ENCODE results near the gene RAI1. TPM values are rescaled to one million over a fixed set of nuclear protein-coding genes. Genes with fewer than 3 reads are reported as not detected.

Gene RAI1
- total RNA-seq, 1 experiment from 2014 or later = 12.7 TPM

GRCh38 chr17:17650959-17651358 is 30.3 kb upstream of the RAI1 start:
- H3K4me1 ChIP-seq (replicated peaks) = peaks cover 13% of the 10 kb centered on the region
- H3K27ac ChIP-seq = no peak overlapping the region
- DNase-seq (ENCODE audit: low read depth in 1 of 2, low spot score in 2 of 2) = no peak
- no peaks in the 10 kb centered on the region for H3K27me3 ChIP-seq (replicated peaks)
- H3K36me3 ChIP-seq = no peaks in the 10 kb centered on the region
- H3K4me3 ChIP-seq = no peak overlapping the region
- H3K9me3 ChIP-seq (replicated peaks) = peaks cover 4% of the 10 kb centered on the region; the same call in 1 of the 2 replicates

- no peak for DNase-seq (ENCODE audit: low read depth in 1 of 2, low spot score in 2 of 2)
- Histone ChIP-seq H3K27me3 (replicated peaks) (no peaks in the 10 kb centered on the region), H3K36me3 (no peaks in the 10 kb centered on the region), H3K27ac (no peak overlapping the region), H3K9me3 (replicated peaks) (peaks cover 4% of the 10 kb centered on the region; the same call in 1 of the 2 replicates), H3K4me1 (replicated peaks) (peaks cover 10% of the 10 kb centered on the region), H3K4me3 (no peak overlapping the region)
Observed at GRCh38 chr17:17653343-17653742, 27.9 kb upstream of the RAI1 start.

GRCh38 chr17:17659340-17659739 is 21.9 kb upstream of the RAI1 start:
- Histone ChIP-seq H3K27me3 (replicated peaks) (no peaks in the 10 kb centered on the region), H3K36me3 (no peaks in the 10 kb centered on the region), H3K9me3 (replicated peaks) (peaks cover 5% of the 10 kb centered on the region), H3K4me1 (replicated peaks) (peaks cover 16% of the 10 kb centered on the region), H3K27ac (no peak overlapping the region), H3K4me3 (no peak overlapping the region)
- DNase-seq (ENCODE audit: low read depth in 1 of 2, low spot score in 2 of 2) = no peak

GRCh38 chr17:17661134-17661533 is 20.1 kb upstream of the RAI1 start:
- no peaks in the 10 kb centered on the region for H3K36me3 ChIP-seq
- no peak overlapping the region for H3K27ac ChIP-seq
- H3K9me3 ChIP-seq (replicated peaks) = peaks cover 5% of the 10 kb centered on the region
- H3K4me3 ChIP-seq = no peak overlapping the region
- DNase-seq (ENCODE audit: low read depth in 1 of 2, low spot score in 2 of 2) = no peak
- no peaks in the 10 kb centered on the region for H3K27me3 ChIP-seq (replicated peaks)
- H3K4me1 ChIP-seq (replicated peaks) = peaks cover 16% of the 10 kb centered on the region

GRCh38 chr17:17661834-17662385 is 19.3 kb upstream of the RAI1 start:
- Histone ChIP-seq H3K4me3 (no peak overlapping the region), H3K9me3 (replicated peaks) (peaks cover 5% of the 10 kb centered on the region), H3K36me3 (no peaks in the 10 kb centered on the region), H3K4me1 (replicated peaks) (peaks cover 16% of the 10 kb centered on the region), H3K27me3 (replicated peaks) (no peaks in the 10 kb centered on the region), H3K27ac (no peak overlapping the region)
- DNase-seq (ENCODE audit: low read depth in 1 of 2, low spot score in 2 of 2) = no peak

- peaks cover 5% of the 10 kb centered on the region for H3K9me3 ChIP-seq (replicated peaks)
- H3K27ac ChIP-seq = no peak overlapping the region
- no peaks in the 10 kb centered on the region for H3K36me3 ChIP-seq
- H3K4me3 ChIP-seq = no peak overlapping the region
- peak; percentile 87 to 96 for DNase-seq (ENCODE audit: low read depth in 1 of 2, low spot score in 2 of 2)
- H3K27me3 ChIP-seq (replicated peaks) = no peaks in the 10 kb centered on the region
- H3K4me1 ChIP-seq (replicated peaks) = peaks cover 16% of the 10 kb centered on the region
Observed at GRCh38 chr17:17663160-17664063, 17.8 kb upstream of the RAI1 start.

- Histone ChIP-seq H3K4me3 (no peak overlapping the region), H3K27ac (no peak overlapping the region), H3K36me3 (no peaks in the 10 kb centered on the region), H3K4me1 (replicated peaks) (peaks cover 16% of the 10 kb centered on the region), H3K9me3 (replicated peaks) (peaks cover 3% of the 10 kb centered on the region), H3K27me3 (replicated peaks) (no peaks in the 10 kb centered on the region)
- DNase-seq (ENCODE audit: low read depth in 1 of 2, low spot score in 2 of 2) = no peak
Observed at GRCh38 chr17:17664064-17664452, 17.2 kb upstream of the RAI1 start.

- Histone ChIP-seq H3K9me3 (replicated peaks) (no peaks in the 10 kb centered on the region), H3K4me3 (no peak overlapping the region), H3K27ac (no peak overlapping the region), H3K4me1 (replicated peaks) (peaks cover 16% of the 10 kb centered on the region), H3K27me3 (replicated peaks) (no peaks in the 10 kb centered on the region), H3K36me3 (no peaks in the 10 kb centered on the region)
- no peak for DNase-seq (ENCODE audit: low read depth in 1 of 2, low spot score in 2 of 2)
Observed at GRCh38 chr17:17665255-17665654, 16.0 kb upstream of the RAI1 start.

GRCh38 chr17:17666111-17666714 is 15.0 kb upstream of the RAI1 start:
- Histone ChIP-seq H3K36me3 (no peaks in the 10 kb centered on the region), H3K9me3 (replicated peaks) (no peaks in the 10 kb centered on the region), H3K27me3 (replicated peaks) (no peaks in the 10 kb centered on the region), H3K4me3 (no peak overlapping the region), H3K4me1 (replicated peaks) (peaks cover 16% of the 10 kb centered on the region), H3K27ac (no peak overlapping the region)
- no peak for DNase-seq (ENCODE audit: low read depth in 1 of 2, low spot score in 2 of 2)

- Histone ChIP-seq H3K36me3 (no peaks in the 10 kb centered on the region), H3K4me1 (replicated peaks) (peaks cover 18% of the 10 kb centered on the region), H3K27me3 (replicated peaks) (no peaks in the 10 kb centered on the region), H3K27ac (no peak overlapping the region), H3K4me3 (no peak overlapping the region), H3K9me3 (replicated peaks) (no peaks in the 10 kb centered on the region)
- DNase-seq (ENCODE audit: low read depth in 1 of 2, low spot score in 2 of 2) = no peak
Observed at GRCh38 chr17:17667231-17667630, 14.0 kb upstream of the RAI1 start.

- no peaks in the 10 kb centered on the region for H3K36me3 ChIP-seq
- H3K27me3 ChIP-seq (replicated peaks) = no peaks in the 10 kb centered on the region
- H3K27ac ChIP-seq = no peak overlapping the region
- H3K9me3 ChIP-seq (replicated peaks) = no peaks in the 10 kb centered on the region
- DNase-seq (ENCODE audit: low read depth in 1 of 2, low spot score in 2 of 2) = no peak
- no peak overlapping the region for H3K4me3 ChIP-seq
- H3K4me1 ChIP-seq (replicated peaks) = peaks cover 21% of the 10 kb centered on the region
Observed at GRCh38 chr17:17667947-17668346, 13.3 kb upstream of the RAI1 start.

- no peak for DNase-seq (ENCODE audit: low read depth in 1 of 2, low spot score in 2 of 2)
- Histone ChIP-seq H3K27ac (no peak overlapping the region), H3K4me1 (replicated peaks) (peaks cover 18% of the 10 kb centered on the region), H3K27me3 (replicated peaks) (no peaks in the 10 kb centered on the region), H3K4me3 (no peak overlapping the region), H3K9me3 (replicated peaks) (no peaks in the 10 kb centered on the region), H3K36me3 (no peaks in the 10 kb centered on the region)
Observed at GRCh38 chr17:17668358-17668757, 12.9 kb upstream of the RAI1 start.

GRCh38 chr17:17668775-17669579 is 12.3 kb upstream of the RAI1 start:
- Histone ChIP-seq H3K9me3 (replicated peaks) (no peaks in the 10 kb centered on the region), H3K4me1 (replicated peaks) (peaks cover 12% of the 10 kb centered on the region), H3K4me3 (no peak overlapping the region), H3K27ac (no peak overlapping the region), H3K27me3 (replicated peaks) (no peaks in the 10 kb centered on the region), H3K36me3 (no peaks in the 10 kb centered on the region)
- no peak for DNase-seq (ENCODE audit: low read depth in 1 of 2, low spot score in 2 of 2)
